ENCODE data around the gene DCUN1D3. TPM values are rescaled to one million over a fixed set of nuclear protein-coding genes. Genes with fewer than 3 reads are reported as not detected.
"Not testable (repeated sequence)": the region's sequence is repeated elsewhere in the genome, so short reads cannot be mapped to it uniquely, and the experiment has no call there.

Gene DCUN1D3
- total RNA-seq, 2 donors from 2014 or later = 36.7 to 47.4 TPM

GRCh38 chr16:20931066-20931600 is 31.0 kb upstream of the DCUN1D3 start:
- ATAC-seq = no peak
- Mint-ChIP-seq H3K9me3 (no peaks in the 10 kb centered on the region), H3K36me3 (no peaks in the 10 kb centered on the region), H3K4me3 (no peak overlapping the region), H3K27ac (no peak overlapping the region), H3K27me3 (no peaks in the 10 kb centered on the region), H3K4me1 (ENCODE audit: low read depth in 2 of 2) (peaks cover 0 to 3% of the 10 kb centered on the region in 2 donors)
- no peak for DNase-seq (ENCODE audit: low spot score)

- Mint-ChIP-seq H3K4me3 (no peak overlapping the region), H3K27ac (no peak overlapping the region), H3K27me3 (no peaks in the 10 kb centered on the region), H3K4me1 (ENCODE audit: low read depth in 2 of 2) (peaks cover 0 to 3% of the 10 kb centered on the region in 2 donors), H3K36me3 (peaks cover 7% of the 10 kb centered on the region), H3K9me3 (no peaks in the 10 kb centered on the region)
- DNase-seq (ENCODE audit: low spot score) (no peak), ATAC-seq (no peak)
These were observed 30.2 kb upstream of the DCUN1D3 start for GRCh38 chr16:20930365-20930690.

GRCh38 chr16:20929676-20930364 is 29.7 kb upstream of the DCUN1D3 start:
- not testable (repeated sequence) for H3K9me3 Mint-ChIP-seq; H3K27ac Mint-ChIP-seq; H3K4me1 Mint-ChIP-seq (ENCODE audit: low read depth in 2 of 2); H3K27me3 Mint-ChIP-seq; H3K36me3 Mint-ChIP-seq; DNase-seq (ENCODE audit: low spot score); ATAC-seq; H3K4me3 Mint-ChIP-seq

GRCh38 chr16:20928774-20929411 is 28.7 kb upstream of the DCUN1D3 start:
- DNase-seq (ENCODE audit: low spot score) (no peak), ATAC-seq (no peak)
- Mint-ChIP-seq H3K27ac (no peak overlapping the region), H3K9me3 (no peaks in the 10 kb centered on the region), H3K4me3 (no peak overlapping the region), H3K36me3 (peaks cover 7% of the 10 kb centered on the region), H3K4me1 (ENCODE audit: low read depth in 2 of 2) (peaks cover 0 to 3% of the 10 kb centered on the region in 2 donors), H3K27me3 (no peaks in the 10 kb centered on the region)

GRCh38 chr16:20925751-20926150 is 25.6 kb upstream of the DCUN1D3 start:
- Mint-ChIP-seq H3K9me3 (no peaks in the 10 kb centered on the region), H3K36me3 (peaks cover 11% of the 10 kb centered on the region), H3K4me3 (no peak overlapping the region), H3K27ac (no peak overlapping the region), H3K27me3 (no peaks in the 10 kb centered on the region), H3K4me1 (ENCODE audit: low read depth in 2 of 2) (peaks cover 0 to 3% of the 10 kb centered on the region in 2 donors)
- DNase-seq (ENCODE audit: low spot score) (no peak), ATAC-seq (no peak)

- Mint-ChIP-seq H3K27ac (peak overlapping the region in 1 of 2 donors; percentile 20), H3K36me3 (peaks cover 11% of the 10 kb centered on the region), H3K9me3 (no peaks in the 10 kb centered on the region), H3K4me1 (ENCODE audit: low read depth in 2 of 2) (peaks cover 5% of the 10 kb centered on the region in 2 donors), H3K4me3 (no peak overlapping the region), H3K27me3 (no peaks in the 10 kb centered on the region)
- ATAC-seq = no peak
- no peak for DNase-seq (ENCODE audit: low spot score)
These were observed 23.7 kb upstream of the DCUN1D3 start for GRCh38 chr16:20923876-20924275.

GRCh38 chr16:20920799-20921198 is 20.6 kb upstream of the DCUN1D3 start:
- H3K4me3 Mint-ChIP-seq = no peak overlapping the region
- H3K4me1 Mint-ChIP-seq (ENCODE audit: low read depth in 2 of 2) = peaks cover 19 to 25% of the 10 kb centered on the region in 2 donors
- no peaks in the 10 kb centered on the region for H3K27me3 Mint-ChIP-seq
- peaks cover 26% of the 10 kb centered on the region for H3K36me3 Mint-ChIP-seq
- DNase-seq (ENCODE audit: low spot score) = no peak
- ATAC-seq = no peak
- no peaks in the 10 kb centered on the region for H3K9me3 Mint-ChIP-seq
- no peak overlapping the region for H3K27ac Mint-ChIP-seq

GRCh38 chr16:20920091-20920490 is 19.9 kb upstream of the DCUN1D3 start:
- DNase-seq (ENCODE audit: low spot score) (no peak), ATAC-seq (no peak)
- peaks cover 22% of the 10 kb centered on the region for H3K36me3 Mint-ChIP-seq
- no peak overlapping the region for H3K4me3 Mint-ChIP-seq
- H3K4me1 Mint-ChIP-seq (ENCODE audit: low read depth in 2 of 2) = peaks cover 19 to 25% of the 10 kb centered on the region in 2 donors
- no peaks in the 10 kb centered on the region for H3K9me3 Mint-ChIP-seq
- H3K27me3 Mint-ChIP-seq = no peaks in the 10 kb centered on the region
- no peak overlapping the region for H3K27ac Mint-ChIP-seq

GRCh38 chr16:20918486-20919239 is 18.5 kb upstream of the DCUN1D3 start:
- Mint-ChIP-seq H3K9me3 (no peaks in the 10 kb centered on the region), H3K27me3 (no peaks in the 10 kb centered on the region), H3K36me3 (peaks cover 21% of the 10 kb centered on the region), H3K4me3 (no peak overlapping the region), H3K4me1 (ENCODE audit: low read depth in 2 of 2) (peaks cover 22 to 25% of the 10 kb centered on the region in 2 donors), H3K27ac (peak overlapping the region; percentile 22 to 44)
- ATAC-seq (no peak), DNase-seq (ENCODE audit: low spot score) (no peak)

- Mint-ChIP-seq H3K27me3 (no peaks in the 10 kb centered on the region), H3K4me3 (no peak overlapping the region), H3K36me3 (peaks cover 18% of the 10 kb centered on the region), H3K9me3 (no peaks in the 10 kb centered on the region), H3K4me1 (ENCODE audit: low read depth in 2 of 2) (peaks cover 23 to 25% of the 10 kb centered on the region in 2 donors), H3K27ac (peak overlapping the region in 1 of 2 donors; percentile 67)
- DNase-seq (ENCODE audit: low spot score) = no peak
- no peak for ATAC-seq
These were observed 16.8 kb upstream of the DCUN1D3 start for GRCh38 chr16:20916942-20917341.

- Mint-ChIP-seq H3K4me3 (no peak overlapping the region), H3K36me3 (peaks cover 18% of the 10 kb centered on the region), H3K27ac (peak overlapping the region; percentile 42 to 67), H3K4me1 (ENCODE audit: low read depth in 2 of 2) (peaks cover 26 to 31% of the 10 kb centered on the region in 2 donors), H3K27me3 (no peaks in the 10 kb centered on the region), H3K9me3 (no peaks in the 10 kb centered on the region)
- DNase-seq (ENCODE audit: low spot score) (no peak), ATAC-seq (no peak)
These were observed 16.1 kb upstream of the DCUN1D3 start for GRCh38 chr16:20916289-20916688.

- peaks cover 9% of the 10 kb centered on the region for H3K36me3 Mint-ChIP-seq
- H3K4me3 Mint-ChIP-seq = peak overlapping the region; percentile 77
- H3K27ac Mint-ChIP-seq = peak overlapping the region; percentile 91 to 98
- no peaks in the 10 kb centered on the region for H3K27me3 Mint-ChIP-seq
- no peak for DNase-seq (ENCODE audit: low spot score)
- ATAC-seq = peak; percentile 56 to 57
- peaks cover 41 to 52% of the 10 kb centered on the region in 2 donors for H3K4me1 Mint-ChIP-seq (ENCODE audit: low read depth in 2 of 2)
- H3K9me3 Mint-ChIP-seq = no peaks in the 10 kb centered on the region
These were observed 11.2 kb upstream of the DCUN1D3 start for GRCh38 chr16:20911361-20911760.

GRCh38 chr16:20910781-20911321 is 10.7 kb upstream of the DCUN1D3 start:
- Mint-ChIP-seq H3K9me3 (no peaks in the 10 kb centered on the region), H3K27ac (peak overlapping the region; percentile 91 to 98), H3K36me3 (peaks cover 10% of the 10 kb centered on the region), H3K4me3 (peak overlapping the region; percentile 77), H3K4me1 (ENCODE audit: low read depth in 2 of 2) (peaks cover 43 to 54% of the 10 kb centered on the region in 2 donors), H3K27me3 (no peaks in the 10 kb centered on the region)
- ATAC-seq = peak; percentile 93
- DNase-seq (ENCODE audit: low spot score) = no peak

All from natural killer cell treated with Interleukin-12 subunit alpha and Interleukin-12 subunit beta and Interleukin-15 and Interleukin-18, amount 100 ng/mL, for 72 hours (primary cell).